AG09319 (cell line): Measurements from ENCODE around the gene GFRA1.
"Not testable (repeated sequence)": the region's sequence is repeated elsewhere in the genome, so short reads cannot be mapped to it uniquely, and the experiment has no call there.

Source experiments
- DNase-seq: peaks from one replicate; pipeline ENCODE4 v3.0.0-alpha.2; 2010; ENCODE audit warnings: low read depth; ENCODE audit errors: extremely low read depth
- TF ChIP-seq, protein P1 (sequence below): IDR thresholded peaks from 2 replicates; pipeline ENCODE4 v1.5.1; 2011; ENCODE audit warnings: low read depth, mild to moderate bottlenecking, inconsistent platforms, low read length, moderate library complexity

Gene GFRA1

DNA sequence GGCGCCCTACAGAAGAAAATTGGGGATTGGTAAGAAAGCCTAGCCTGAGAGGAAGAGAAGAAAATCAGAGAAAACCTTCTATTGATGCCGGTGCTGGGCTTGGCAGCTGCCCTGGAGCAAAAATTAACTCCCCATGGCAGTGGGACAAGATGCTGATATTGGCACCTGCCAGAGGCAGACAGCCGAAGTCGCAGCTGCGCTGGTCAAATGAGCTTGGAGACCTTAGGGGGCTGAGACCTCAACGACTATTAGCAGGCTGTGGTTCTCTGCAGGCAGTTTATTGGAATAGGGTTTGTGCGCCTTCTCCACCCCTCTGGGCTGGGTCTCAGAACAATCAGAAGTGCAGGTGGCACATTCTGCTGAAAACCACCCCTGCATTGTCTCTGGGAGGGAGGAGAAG lies 213.7 kb downstream of the GFRA1 start:
- TF ChIP-seq, protein P1, sequence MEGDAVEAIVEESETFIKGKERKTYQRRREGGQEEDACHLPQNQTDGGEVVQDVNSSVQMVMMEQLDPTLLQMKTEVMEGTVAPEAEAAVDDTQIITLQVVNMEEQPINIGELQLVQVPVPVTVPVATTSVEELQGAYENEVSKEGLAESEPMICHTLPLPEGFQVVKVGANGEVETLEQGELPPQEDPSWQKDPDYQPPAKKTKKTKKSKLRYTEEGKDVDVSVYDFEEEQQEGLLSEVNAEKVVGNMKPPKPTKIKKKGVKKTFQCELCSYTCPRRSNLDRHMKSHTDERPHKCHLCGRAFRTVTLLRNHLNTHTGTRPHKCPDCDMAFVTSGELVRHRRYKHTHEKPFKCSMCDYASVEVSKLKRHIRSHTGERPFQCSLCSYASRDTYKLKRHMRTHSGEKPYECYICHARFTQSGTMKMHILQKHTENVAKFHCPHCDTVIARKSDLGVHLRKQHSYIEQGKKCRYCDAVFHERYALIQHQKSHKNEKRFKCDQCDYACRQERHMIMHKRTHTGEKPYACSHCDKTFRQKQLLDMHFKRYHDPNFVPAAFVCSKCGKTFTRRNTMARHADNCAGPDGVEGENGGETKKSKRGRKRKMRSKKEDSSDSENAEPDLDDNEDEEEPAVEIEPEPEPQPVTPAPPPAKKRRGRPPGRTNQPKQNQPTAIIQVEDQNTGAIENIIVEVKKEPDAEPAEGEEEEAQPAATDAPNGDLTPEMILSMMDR = no peak
- no peak for DNase-seq

DNA sequence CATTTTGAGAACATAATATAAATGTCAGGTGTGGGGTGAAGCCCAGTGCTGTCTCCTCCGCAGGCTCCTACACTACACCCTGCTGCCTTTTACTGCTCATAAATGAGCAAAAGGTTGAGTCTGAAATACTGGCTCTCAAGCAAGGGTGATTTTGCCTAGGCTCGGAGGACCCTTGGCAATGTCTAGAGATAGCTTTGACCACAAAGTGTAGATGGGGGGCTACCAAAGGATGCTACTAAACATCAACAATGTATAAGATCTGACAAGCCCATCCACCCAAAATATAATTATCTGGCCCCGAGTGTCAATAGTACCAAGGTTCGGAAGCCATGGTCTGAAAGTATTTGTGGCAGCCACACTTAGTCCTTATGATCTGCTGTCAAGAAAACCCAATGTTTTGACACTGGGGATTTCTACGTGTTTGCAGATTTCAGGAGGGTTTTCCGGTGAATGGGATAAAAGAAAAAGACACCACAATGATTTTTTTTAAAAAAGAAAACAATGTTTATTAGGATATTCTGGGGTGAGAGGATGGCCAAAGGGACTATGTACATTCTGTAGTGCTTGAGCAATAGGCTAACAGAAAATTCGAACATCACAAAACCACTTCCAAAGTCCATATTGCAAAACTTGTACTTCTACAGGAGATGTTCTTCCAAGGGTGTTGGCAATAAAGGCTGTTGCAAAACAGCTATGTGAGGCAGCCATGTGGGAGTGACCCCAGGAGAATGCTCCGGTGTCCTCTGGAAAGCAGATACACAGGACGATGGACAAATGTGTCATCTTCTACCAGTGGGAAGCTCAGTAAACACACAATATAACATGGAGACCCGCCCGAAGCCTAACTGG lies 216.3 kb downstream of the GFRA1 start:
- TF ChIP-seq, protein P1 = no peak
- DNase-seq = no peak

- no peak for DNase-seq
- TF ChIP-seq, protein P1 = no peak
Observed at GRCh38 chr10:116055917-116056252, 217.1 kb downstream of the GFRA1 start.

DNA sequence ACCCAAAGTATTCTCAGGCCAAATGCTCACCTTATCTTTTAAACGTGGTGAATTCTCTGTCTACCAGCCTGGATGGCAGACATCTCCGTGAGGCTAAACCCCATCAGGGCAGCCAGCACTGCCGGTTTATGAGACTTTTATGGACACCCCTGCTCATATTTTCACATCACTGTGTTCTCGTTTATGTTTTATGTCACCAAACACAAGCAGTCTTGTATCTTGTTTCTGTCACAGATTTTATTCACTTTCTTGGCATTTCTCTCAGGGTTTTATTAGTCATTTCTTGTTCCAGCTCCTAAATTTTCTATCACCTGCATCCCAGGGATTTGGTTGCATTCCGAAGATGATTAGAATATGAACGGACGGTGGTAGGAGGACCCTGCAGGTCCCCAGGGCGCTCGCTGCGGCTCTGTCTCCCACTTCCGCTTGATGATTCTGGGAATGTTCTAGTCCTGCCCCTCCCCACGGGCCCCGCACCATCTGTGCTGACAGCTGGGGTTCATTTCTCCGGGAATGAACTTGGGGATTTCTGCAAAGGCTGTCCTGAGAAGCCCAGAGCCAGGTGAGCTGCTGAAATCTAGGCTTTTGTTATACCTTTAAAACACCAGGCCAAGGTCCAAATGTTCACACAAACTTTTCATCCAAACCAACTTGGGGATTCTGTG lies 217.6 kb downstream of the GFRA1 start:
- DNase-seq = no peak

GRCh38 chr10:116053910-116054309 lies 219.1 kb downstream of the GFRA1 start:
- DNase-seq = no peak
- TF ChIP-seq, protein P1 = no peak

More for the DNA sequence above, 217.6 kb downstream of the GFRA1 start:
- TF ChIP-seq, protein P1 = no peak

DNA sequence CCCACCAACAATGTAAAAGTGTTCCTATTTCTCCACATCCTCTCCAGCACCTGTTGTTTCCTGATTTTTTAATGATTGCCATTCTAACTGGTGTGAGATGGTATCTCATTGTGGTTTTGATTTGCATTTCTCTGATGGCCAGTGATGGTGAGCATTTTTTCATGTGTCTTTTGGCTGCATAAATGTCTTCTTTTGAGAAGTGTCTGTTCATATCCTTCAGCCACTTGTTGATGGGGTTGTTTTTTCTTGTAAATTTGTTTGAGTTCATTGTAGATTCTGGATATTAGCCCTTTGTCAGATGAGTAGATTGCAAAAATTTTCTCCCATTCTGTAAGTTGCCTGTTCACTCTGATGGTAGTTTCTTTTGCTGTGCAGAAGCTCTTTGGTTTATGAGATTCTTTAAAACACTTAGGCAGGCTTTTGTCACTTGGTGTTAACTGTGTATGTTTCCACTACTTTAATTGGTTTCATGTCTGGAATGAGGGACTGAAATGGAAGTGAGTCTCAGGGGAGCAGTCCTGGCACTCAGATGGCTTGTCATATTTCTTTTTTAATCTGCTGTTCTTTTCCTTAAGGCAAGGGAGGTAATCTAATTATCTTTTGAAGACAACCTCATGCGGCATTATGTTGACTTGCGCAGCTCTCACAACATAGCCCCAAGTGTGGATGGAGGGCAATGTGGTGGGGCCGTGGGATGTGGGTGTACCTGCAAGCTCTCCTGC lies 219.8 kb downstream of the GFRA1 start:
- not testable (repeated sequence) for DNase-seq

GRCh38 chr10:116052522-116052921 lies 220.5 kb downstream of the GFRA1 start:
- DNase-seq = not testable (repeated sequence)

DNA sequence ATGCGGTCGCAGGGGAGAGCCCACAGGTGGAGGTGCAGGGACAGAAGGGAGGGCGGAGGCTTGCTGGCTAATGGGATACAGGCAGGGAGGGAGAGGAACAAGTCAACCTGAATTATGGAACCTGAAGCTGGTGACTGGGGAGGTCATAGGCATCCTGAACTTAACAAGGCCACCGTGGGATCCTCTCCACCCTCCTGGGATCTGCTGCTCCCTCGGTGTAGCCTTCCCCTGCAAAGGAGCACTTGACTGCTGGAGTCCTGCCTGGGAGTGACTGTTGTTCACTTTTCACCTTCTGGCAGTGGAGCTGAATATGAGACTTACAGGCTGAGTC lies 223.1 kb downstream of the GFRA1 start:
- DNase-seq = no peak

More for the DNA sequence above, 223.1 kb downstream of the GFRA1 start:
- TF ChIP-seq, protein P1 = no peak
